ENCODE measurements around the gene S1PR3. TPM values are rescaled to one million over a fixed set of nuclear protein-coding genes. Genes with fewer than 3 reads are reported as not detected.

S1PR3 gene
- total RNA-seq, 1 experiment from 2014 or later: 2.8 TPM

DNA sequence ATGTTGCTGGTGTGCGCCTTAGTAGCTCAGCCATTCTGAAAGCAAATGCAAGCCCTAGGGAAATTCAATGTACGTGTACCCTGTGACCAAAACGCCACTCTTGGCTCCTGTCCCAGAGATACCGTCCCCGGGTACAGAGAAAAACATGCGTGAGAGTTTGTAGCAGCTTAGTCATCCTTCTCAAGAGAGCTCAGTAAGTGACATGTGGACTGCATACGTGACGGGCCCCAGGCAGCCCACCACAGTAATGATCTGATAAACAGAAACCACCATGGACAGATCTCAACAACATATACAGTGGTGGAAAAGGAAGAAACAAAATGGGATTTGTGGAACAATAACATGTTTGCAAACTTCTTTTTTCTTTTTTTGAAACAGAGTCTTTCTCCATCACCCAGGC, 45.1 kb downstream of the S1PR3 start:
- no peak overlapping the region for H3K27ac Mint-ChIP-seq (ENCODE audit: low read depth, unreplicated experiment)
- peaks cover 6% of the 10 kb centered on the region for H3K4me1 Mint-ChIP-seq (ENCODE audit: insufficient read depth, unreplicated experiment)
- peak; percentile 11 for DNase-seq (ENCODE audit: unreplicated experiment)
- intact Hi-C loops (cut with micrococcal nuclease): no loop called here
- ChIA-PET POLR2A (interaction anchor here (1.1 kb wide), 1 partner anchor 10 kb away, joined by 3 read pairs; no protein-coding TSS in a partner anchor), CTCF (interaction anchor here (0.6 kb wide), 1 partner anchor 942 kb away, joined by 3 read pairs; no protein-coding TSS in a partner anchor)
- H3K9me3 Mint-ChIP-seq (ENCODE audit: unreplicated experiment): no peaks in the 10 kb centered on the region
- H3K4me3 Mint-ChIP-seq (ENCODE audit: unreplicated experiment): no peak overlapping the region
- no TSS peak for BruUV-seq (replicated peaks)
- H3K36me3 Mint-ChIP-seq (ENCODE audit: insufficient read depth, unreplicated experiment): peaks cover 5% of the 10 kb centered on the region
- TF ChIP-seq, protein P1, sequence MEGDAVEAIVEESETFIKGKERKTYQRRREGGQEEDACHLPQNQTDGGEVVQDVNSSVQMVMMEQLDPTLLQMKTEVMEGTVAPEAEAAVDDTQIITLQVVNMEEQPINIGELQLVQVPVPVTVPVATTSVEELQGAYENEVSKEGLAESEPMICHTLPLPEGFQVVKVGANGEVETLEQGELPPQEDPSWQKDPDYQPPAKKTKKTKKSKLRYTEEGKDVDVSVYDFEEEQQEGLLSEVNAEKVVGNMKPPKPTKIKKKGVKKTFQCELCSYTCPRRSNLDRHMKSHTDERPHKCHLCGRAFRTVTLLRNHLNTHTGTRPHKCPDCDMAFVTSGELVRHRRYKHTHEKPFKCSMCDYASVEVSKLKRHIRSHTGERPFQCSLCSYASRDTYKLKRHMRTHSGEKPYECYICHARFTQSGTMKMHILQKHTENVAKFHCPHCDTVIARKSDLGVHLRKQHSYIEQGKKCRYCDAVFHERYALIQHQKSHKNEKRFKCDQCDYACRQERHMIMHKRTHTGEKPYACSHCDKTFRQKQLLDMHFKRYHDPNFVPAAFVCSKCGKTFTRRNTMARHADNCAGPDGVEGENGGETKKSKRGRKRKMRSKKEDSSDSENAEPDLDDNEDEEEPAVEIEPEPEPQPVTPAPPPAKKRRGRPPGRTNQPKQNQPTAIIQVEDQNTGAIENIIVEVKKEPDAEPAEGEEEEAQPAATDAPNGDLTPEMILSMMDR (IDR thresholded peaks at IDR 0.05; ENCODE audit: unreplicated experiment): no peak
- H3K27me3 Mint-ChIP-seq (ENCODE audit: insufficient read depth, unreplicated experiment): no peaks in the 10 kb centered on the region

DNA sequence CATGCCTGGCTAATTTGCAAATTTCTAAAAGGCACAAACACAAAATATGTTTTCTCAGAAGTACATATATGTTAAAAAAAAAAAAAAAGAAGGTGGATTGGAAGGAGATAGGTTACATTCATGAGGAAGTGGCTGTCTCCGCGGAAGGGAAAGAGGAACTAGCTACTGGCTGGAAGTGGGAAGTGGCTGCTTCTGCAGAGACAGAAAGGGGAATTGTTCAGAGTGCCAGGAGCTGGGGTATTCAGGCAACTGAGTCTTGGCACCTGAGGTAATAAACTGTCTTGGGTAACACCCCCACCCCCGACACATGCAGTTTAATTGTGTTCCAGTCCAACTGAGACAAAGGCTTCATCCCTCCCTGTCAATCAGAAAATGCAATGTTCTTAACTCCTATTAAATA, 45.6 kb downstream of the S1PR3 start:
- ChIA-PET POLR2A (no interaction called here), CTCF (interaction anchor here (0.6 kb wide), 1 partner anchor 942 kb away, joined by 3 read pairs; no protein-coding TSS in a partner anchor)
- H3K4me3 Mint-ChIP-seq (ENCODE audit: unreplicated experiment): no peak overlapping the region
- DNase-seq (ENCODE audit: unreplicated experiment): no peak
- BruUV-seq (replicated peaks): no TSS peak
- H3K27me3 Mint-ChIP-seq (ENCODE audit: insufficient read depth, unreplicated experiment): no peaks in the 10 kb centered on the region
- intact Hi-C loops (cut with micrococcal nuclease): no loop called here
- H3K9me3 Mint-ChIP-seq (ENCODE audit: unreplicated experiment): no peaks in the 10 kb centered on the region
- H3K36me3 Mint-ChIP-seq (ENCODE audit: insufficient read depth, unreplicated experiment): peaks cover 5% of the 10 kb centered on the region
- TF ChIP-seq, protein P1 (IDR thresholded peaks at IDR 0.05; ENCODE audit: unreplicated experiment): no peak
- H3K27ac Mint-ChIP-seq (ENCODE audit: low read depth, unreplicated experiment): no peak overlapping the region
- peaks cover 6% of the 10 kb centered on the region for H3K4me1 Mint-ChIP-seq (ENCODE audit: insufficient read depth, unreplicated experiment)

DNA sequence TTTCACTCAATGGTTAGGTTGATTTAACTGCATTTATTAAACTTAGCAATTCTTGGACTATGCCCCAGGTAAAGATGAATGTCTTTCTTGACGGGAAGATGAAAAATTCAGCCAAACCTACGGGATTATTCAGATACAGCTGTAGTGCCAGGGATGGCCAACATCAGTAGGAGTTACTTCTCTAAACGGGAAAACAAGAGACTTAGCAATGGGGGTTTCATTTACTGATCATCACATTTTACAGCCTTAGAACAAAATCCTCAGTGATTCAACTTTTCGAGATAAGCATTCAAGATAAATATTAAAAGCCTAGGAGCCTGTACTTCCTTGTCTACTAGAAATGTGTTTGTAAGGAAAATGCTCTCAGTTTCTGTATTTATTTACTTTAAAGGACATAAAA, 46.1 kb downstream of the S1PR3 start:
- intact Hi-C loops (cut with micrococcal nuclease): no loop called here
- Mint-ChIP-seq H3K27me3 (ENCODE audit: insufficient read depth, unreplicated experiment) (no peaks in the 10 kb centered on the region), H3K36me3 (ENCODE audit: insufficient read depth, unreplicated experiment) (peaks cover 5% of the 10 kb centered on the region), H3K27ac (ENCODE audit: low read depth, unreplicated experiment) (no peak overlapping the region), H3K4me1 (ENCODE audit: insufficient read depth, unreplicated experiment) (peaks cover 6% of the 10 kb centered on the region), H3K4me3 (ENCODE audit: unreplicated experiment) (no peak overlapping the region), H3K9me3 (ENCODE audit: unreplicated experiment) (no peaks in the 10 kb centered on the region)
- no peak for DNase-seq (ENCODE audit: unreplicated experiment)
- CTCF ChIA-PET: no interaction called here
- POLR2A ChIA-PET: no interaction called here
- TF ChIP-seq, protein P1 (IDR thresholded peaks at IDR 0.05; ENCODE audit: unreplicated experiment): no peak
- BruUV-seq (replicated peaks): no TSS peak

DNA sequence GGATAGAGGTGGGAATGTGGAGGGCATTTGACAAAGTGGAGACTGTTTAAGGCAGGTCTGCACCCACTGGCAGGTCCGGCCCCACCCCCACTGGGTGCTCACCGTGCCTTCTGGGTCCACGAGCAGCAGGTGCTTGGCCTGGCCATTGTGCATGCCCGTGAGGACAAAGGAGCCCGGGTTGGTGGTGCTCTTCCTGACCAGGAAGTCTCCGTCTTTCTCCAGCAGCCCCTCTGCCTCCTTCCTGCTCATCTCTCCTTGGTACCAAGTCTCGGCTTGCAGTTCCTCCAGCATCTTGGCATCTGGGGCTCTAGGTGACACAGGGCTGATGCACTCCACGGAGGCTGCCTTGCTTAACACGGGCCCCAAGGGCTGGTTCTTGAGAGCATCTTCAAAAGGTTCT, 46.6 kb downstream of the S1PR3 start:
- H3K27me3 Mint-ChIP-seq (ENCODE audit: insufficient read depth, unreplicated experiment): no peaks in the 10 kb centered on the region
- H3K4me3 Mint-ChIP-seq (ENCODE audit: unreplicated experiment): peak overlapping the region; percentile 56
- peaks cover 5% of the 10 kb centered on the region for H3K36me3 Mint-ChIP-seq (ENCODE audit: insufficient read depth, unreplicated experiment)
- no TSS peak for BruUV-seq (replicated peaks)
- TF ChIP-seq, protein P1 (IDR thresholded peaks at IDR 0.05; ENCODE audit: unreplicated experiment): no peak
- H3K9me3 Mint-ChIP-seq (ENCODE audit: unreplicated experiment): no peaks in the 10 kb centered on the region
- DNase-seq (ENCODE audit: unreplicated experiment): no peak
- POLR2A ChIA-PET: interaction anchor here (1.0 to 1.3 kb wide), 2 partner anchors 17 to 272 kb away, joined by 3 to 5 read pairs; no protein-coding TSS in a partner anchor
- peaks cover 6% of the 10 kb centered on the region for H3K4me1 Mint-ChIP-seq (ENCODE audit: insufficient read depth, unreplicated experiment)
- peak overlapping the region; percentile 65 for H3K27ac Mint-ChIP-seq (ENCODE audit: low read depth, unreplicated experiment)
- CTCF ChIA-PET: interaction anchor here (0.6 kb wide), 1 partner anchor 102 kb away, joined by 3 read pairs; no protein-coding TSS in a partner anchor
- intact Hi-C loops (cut with micrococcal nuclease): no loop called here

Measured in MCF 10A (cell line).